Cardiac fibroblast (primary cell): ENCODE data around the gene SHISA4.

Source experiments
- DNase-seq, 2 donors: peaks; one replicate each; pipeline versions ENCODE4 v3.0.0 to v3.0.0-alpha.2; 2010; ENCODE audit warnings: low read depth in 2 of 2
- H3K4me3 ChIP-seq, 2 donors: replicated peaks in 1 of 2; 1 replicate in 1 of 2; 2 replicates in 1 of 2; pipeline ENCODE4 v1.5.1; 2011; ENCODE audit warnings: low read depth in 2 of 2, low read length in 2 of 2, mild to moderate bottlenecking in 2 of 2, moderate library complexity in 1 of 2
- TF ChIP-seq, protein P1 (sequence below): IDR thresholded peaks from one replicate; pipeline ENCODE4 v1.5.1; 2011; ENCODE audit warnings: low read depth, mild to moderate bottlenecking, low read length, inconsistent platforms

The SHISA4 gene

DNA sequence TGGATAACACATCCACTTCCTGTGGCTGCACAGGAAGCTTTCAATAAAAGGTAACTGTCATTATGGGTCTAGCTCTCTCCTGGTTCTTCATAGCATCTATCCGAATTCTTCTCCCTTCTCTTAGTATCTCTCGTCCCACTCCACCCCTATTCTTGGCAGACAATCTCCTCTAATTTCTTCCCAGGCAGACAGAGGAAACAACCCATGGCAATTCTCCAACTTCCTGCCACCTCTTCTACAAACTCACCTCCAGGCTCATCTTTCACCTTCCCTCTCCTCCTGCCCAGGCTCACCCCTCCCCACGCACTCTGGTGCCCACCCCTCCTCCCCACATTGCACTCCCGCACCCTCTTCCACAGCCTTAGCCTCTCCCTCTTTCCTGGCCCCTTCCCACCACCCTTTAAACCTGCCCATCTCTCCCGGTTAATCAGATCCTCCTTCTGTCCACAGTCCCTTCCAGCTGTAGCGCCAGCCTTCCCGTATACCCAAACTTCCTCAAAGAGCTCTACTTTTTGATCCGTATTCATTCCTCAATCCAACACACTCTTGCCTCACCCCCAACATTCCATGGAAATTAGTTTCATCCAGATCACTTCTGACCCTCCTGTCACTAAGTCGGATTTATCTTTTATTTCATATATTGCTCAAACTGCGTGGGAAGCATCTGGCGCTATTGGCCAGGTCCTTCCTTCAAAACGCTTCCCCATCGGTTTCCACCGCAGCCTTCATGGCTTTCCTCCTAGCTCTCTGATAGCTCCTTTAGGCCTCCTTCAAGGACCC is 25.9 kb downstream of the SHISA4 start:
- H3K4me3 ChIP-seq, result no peak overlapping the region
- TF ChIP-seq, protein P1, sequence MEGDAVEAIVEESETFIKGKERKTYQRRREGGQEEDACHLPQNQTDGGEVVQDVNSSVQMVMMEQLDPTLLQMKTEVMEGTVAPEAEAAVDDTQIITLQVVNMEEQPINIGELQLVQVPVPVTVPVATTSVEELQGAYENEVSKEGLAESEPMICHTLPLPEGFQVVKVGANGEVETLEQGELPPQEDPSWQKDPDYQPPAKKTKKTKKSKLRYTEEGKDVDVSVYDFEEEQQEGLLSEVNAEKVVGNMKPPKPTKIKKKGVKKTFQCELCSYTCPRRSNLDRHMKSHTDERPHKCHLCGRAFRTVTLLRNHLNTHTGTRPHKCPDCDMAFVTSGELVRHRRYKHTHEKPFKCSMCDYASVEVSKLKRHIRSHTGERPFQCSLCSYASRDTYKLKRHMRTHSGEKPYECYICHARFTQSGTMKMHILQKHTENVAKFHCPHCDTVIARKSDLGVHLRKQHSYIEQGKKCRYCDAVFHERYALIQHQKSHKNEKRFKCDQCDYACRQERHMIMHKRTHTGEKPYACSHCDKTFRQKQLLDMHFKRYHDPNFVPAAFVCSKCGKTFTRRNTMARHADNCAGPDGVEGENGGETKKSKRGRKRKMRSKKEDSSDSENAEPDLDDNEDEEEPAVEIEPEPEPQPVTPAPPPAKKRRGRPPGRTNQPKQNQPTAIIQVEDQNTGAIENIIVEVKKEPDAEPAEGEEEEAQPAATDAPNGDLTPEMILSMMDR, result no peak
- DNase-seq, result peak in 1 of 2 donors; percentile 51

DNA sequence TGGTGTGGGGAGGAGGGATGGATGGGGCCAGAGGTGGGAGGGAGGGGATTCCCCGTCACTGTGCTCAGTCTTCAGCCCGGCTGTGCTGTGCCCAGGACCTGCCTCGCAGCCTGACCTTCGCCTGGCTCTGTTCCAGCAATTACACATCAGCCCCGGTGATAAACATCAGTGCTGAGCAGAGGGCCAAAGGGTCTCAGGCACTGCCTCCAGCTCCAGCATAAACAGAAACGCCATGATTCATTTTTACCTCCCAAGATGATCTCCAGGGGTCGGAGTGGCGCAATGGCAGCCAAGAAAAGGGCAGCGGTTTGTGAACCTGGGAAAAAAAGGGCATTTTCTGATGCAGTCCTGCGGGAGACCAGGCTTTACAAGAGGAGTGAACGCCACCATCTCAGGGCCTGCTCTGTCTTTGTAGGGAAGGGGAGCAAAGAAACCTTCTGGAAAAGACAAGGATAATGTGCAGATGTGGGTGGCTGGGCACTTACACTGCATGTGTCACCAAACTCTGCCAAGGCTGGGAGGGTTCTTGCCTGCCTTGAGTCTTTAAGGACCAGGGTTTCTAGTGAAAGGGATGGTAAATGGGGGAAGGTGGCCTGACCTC is 28.1 kb downstream of the SHISA4 start:
- H3K4me3 ChIP-seq, result no peak overlapping the region
- TF ChIP-seq, protein P1, result no peak
- peak; percentile 90 to 94 for DNase-seq

DNA sequence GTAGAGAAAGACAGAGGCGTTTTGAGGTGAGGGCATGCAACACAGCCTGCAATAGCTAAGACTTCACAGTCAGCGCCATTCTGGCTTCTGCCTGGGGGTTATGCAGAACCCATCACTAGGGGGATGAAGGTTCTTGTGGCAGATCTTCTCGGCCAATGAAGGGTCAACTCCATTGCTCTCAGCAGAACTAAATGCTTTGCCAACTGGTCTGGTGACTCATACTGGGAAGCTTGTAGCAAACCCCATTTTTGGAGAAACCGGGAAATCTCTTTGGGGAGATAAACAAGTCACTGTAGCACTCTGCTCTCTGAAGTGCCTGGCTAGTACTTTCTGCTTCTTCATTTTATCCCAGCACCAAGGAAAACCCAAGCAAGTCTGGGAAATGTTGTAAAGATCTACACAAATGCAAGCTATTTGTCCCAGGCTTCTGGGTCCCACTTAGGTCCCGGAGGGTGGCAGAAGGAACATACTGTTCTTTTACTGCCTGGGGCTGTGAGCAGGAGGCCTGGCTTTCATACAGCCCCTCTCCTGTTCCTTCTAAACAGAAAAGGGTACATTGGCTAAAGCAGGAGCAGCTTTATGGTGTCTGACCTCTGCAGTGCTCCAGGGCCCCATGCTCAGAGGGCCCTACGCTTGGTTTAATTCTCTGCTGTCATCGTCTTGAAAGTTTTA is 28.8 kb downstream of the SHISA4 start:
- peak; percentile 90 to 94 for DNase-seq
- TF ChIP-seq, protein P1, result peak; percentile 8
- no peak overlapping the region for H3K4me3 ChIP-seq

DNA sequence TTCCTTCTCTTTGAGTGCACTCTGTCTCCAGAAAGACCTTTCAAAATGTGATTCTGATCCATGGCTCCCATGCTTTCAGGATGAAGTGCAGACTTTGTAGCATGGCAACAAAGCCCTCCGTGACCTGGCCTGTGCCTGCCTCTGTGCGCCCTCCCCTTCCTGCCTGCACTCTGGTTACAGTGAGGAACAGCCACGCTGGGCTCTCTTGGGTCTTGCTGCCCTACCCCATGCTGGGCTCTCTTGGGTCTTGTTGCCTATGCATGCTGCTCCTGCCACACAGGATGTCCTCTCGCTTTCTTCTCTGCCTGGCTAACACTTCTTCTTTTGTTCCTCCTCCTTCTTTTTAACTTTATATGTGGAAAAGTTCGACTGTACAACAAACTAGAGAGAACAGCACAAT is 29.6 kb downstream of the SHISA4 start:
- no peak overlapping the region for H3K4me3 ChIP-seq
- TF ChIP-seq, protein P1, result no peak
- DNase-seq, result no peak

DNA sequence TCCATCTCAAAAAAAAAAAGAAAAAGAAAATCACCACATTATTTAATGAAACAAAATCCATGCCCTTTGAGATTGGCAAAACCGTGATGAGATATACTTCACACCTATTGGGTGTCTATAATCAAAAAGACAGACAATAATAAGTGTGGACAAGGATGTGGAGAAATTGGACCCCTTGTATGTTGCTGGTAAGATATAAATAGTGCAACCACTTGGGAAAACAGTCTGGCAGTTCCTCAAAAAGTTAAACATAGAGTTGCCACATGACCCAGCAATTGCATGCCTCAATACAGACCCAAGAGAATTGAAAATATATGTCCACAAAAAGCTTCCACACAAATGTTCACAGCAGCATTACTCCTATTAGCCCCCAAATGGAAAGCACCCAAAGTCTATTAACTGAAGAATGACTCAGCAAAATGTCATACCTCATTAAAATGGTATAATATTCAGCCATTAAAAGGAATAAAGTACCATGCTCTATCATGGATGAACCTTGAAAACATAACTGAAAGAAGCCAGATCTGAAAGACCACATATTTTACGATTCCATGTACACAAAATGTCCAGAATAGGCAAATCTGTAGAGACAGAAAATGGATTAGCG is 33.4 kb downstream of the SHISA4 start:
- no peak overlapping the region for H3K4me3 ChIP-seq
- DNase-seq, result peak in 1 of 2 donors; percentile 29
- TF ChIP-seq, protein P1, result no peak

DNA sequence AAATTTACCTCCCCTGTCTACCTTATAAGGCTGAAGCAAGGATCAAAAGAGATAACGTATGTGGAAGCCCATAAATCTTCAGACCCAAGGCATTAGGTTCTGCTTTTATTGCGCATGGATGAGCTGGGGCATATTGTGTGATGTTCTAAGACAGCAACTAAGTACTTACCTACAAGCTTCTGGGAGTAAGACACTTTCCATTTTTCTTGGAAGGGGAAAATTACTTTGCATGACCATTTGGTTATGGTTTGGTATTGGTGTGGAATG is 36.5 kb downstream of the SHISA4 start:
- H3K4me3 ChIP-seq, result no peak overlapping the region
- TF ChIP-seq, protein P1, result no peak
- no peak for DNase-seq
